ENCODE measurements around the gene NRXN3. TPM values are rescaled to one million over a fixed set of nuclear protein-coding genes. Genes with fewer than 3 reads are reported as not detected.

NRXN3 gene
- total and polyA plus RNA-seq, 4 donors = 1.4 to 8.3 (median 4.4) TPM

- DNase-seq = no peak
- no peak overlapping the region for H3K9ac ChIP-seq (ENCODE audit: insufficient read depth in 1 of 2, low read length in 2 of 2)
- ATAC-seq (ENCODE audit: insufficient read depth, low FRiP score) = no peak
- no peak overlapping the region for H3K4me3 ChIP-seq
- H3K36me3 ChIP-seq (ENCODE audit: control insufficient read depth in 4 of 4, insufficient read depth in 4 of 4, low read length in 4 of 4) = no peaks in the 10 kb centered on the region
- H3K27ac ChIP-seq (ENCODE audit: low read depth in 1 of 2, low read length in 1 of 2) = no peak overlapping the region
- H3K9me3 ChIP-seq (ENCODE audit: control insufficient read depth in 4 of 4, insufficient read depth in 3 of 4, low read length in 3 of 4) = no peaks in the 10 kb centered on the region
- no peak for TF ChIP-seq CTCF (IDR thresholded peaks at IDR 0.05; ENCODE audit: control extremely low read depth, extremely low read depth)
- WGBS, 2 donors = 88 to 92% methylated on average over 10 of the region's 10 CpGs
- H3K4me1 ChIP-seq (ENCODE audit: control insufficient read depth in 5 of 5, insufficient read depth in 5 of 5, low read length in 5 of 5) = peaks cover 0 to 5% (median 0%) of the 10 kb centered on the region in 5 donors
- no peaks in the 10 kb centered on the region for H3K27me3 ChIP-seq (ENCODE audit: control insufficient read depth in 3 of 3, insufficient read depth in 3 of 3, low read length in 2 of 3)
Observed at GRCh38 chr14:78238141-78238540, 68.0 kb downstream of the NRXN3 start.

GRCh38 chr14:78240567-78240966, 70.4 kb downstream of the NRXN3 start:
- H3K9me3 ChIP-seq (ENCODE audit: control insufficient read depth in 4 of 4, insufficient read depth in 3 of 4, low read length in 3 of 4) = no peaks in the 10 kb centered on the region
- no peaks in the 10 kb centered on the region for H3K27me3 ChIP-seq (ENCODE audit: control insufficient read depth in 3 of 3, insufficient read depth in 3 of 3, low read length in 2 of 3)
- no peak overlapping the region for H3K27ac ChIP-seq (ENCODE audit: low read depth in 1 of 2, low read length in 1 of 2)
- H3K9ac ChIP-seq (ENCODE audit: insufficient read depth in 1 of 2, low read length in 2 of 2) = no peak overlapping the region
- 54 to 62% methylated on average over 3 of the region's 3 CpGs for WGBS, 2 donors
- ATAC-seq (ENCODE audit: insufficient read depth, low FRiP score) (no peak), DNase-seq (no peak)
- no peak overlapping the region for H3K4me3 ChIP-seq
- TF ChIP-seq CTCF (IDR thresholded peaks at IDR 0.05; ENCODE audit: control extremely low read depth, extremely low read depth) = no peak
- peaks cover 0 to 5% (median 0%) of the 10 kb centered on the region in 5 donors for H3K4me1 ChIP-seq (ENCODE audit: control insufficient read depth in 5 of 5, insufficient read depth in 5 of 5, low read length in 5 of 5)
- H3K36me3 ChIP-seq (ENCODE audit: control insufficient read depth in 4 of 4, insufficient read depth in 4 of 4, low read length in 4 of 4) = no peaks in the 10 kb centered on the region

DNA sequence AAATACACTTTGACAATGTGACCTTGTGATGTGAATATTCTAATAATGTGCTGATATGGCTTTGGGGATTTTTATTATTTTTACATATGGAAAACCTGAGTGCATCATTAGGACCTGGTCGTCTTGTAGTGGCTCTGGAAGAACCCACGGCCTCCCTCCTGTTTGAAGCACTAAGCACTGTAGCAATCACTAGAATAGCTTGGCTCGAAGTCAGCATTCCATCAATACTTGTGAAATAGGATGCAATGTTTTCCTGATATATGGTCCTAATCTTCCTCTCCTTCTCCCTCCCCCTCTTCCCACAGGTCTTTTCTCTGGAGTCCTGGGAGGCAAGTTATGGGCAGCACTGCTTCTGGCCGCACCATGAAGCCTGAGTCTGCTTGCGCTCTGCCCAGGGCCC, 71.9 kb downstream of the NRXN3 start:
- no peaks in the 10 kb centered on the region for H3K9me3 ChIP-seq (ENCODE audit: control insufficient read depth in 4 of 4, insufficient read depth in 3 of 4, low read length in 3 of 4)
- no peaks in the 10 kb centered on the region for H3K27me3 ChIP-seq (ENCODE audit: control insufficient read depth in 3 of 3, insufficient read depth in 3 of 3, low read length in 2 of 3)
- no peak for TF ChIP-seq CTCF (IDR thresholded peaks at IDR 0.05; ENCODE audit: control extremely low read depth, extremely low read depth)
- DNase-seq (no peak), ATAC-seq (ENCODE audit: insufficient read depth, low FRiP score) (no peak)
- peaks cover 0 to 5% (median 0%) of the 10 kb centered on the region in 5 donors for H3K4me1 ChIP-seq (ENCODE audit: control insufficient read depth in 5 of 5, insufficient read depth in 5 of 5, low read length in 5 of 5)
- H3K36me3 ChIP-seq (ENCODE audit: control insufficient read depth in 4 of 4, insufficient read depth in 4 of 4, low read length in 4 of 4) = no peaks in the 10 kb centered on the region
- H3K4me3 ChIP-seq = no peak overlapping the region
- WGBS, 2 donors = 73 to 77% methylated on average over 5 of the region's 5 CpGs
- H3K27ac ChIP-seq (ENCODE audit: low read depth in 1 of 2, low read length in 1 of 2) = no peak overlapping the region
- H3K9ac ChIP-seq (ENCODE audit: insufficient read depth in 1 of 2, low read length in 2 of 2) = no peak overlapping the region

DNA sequence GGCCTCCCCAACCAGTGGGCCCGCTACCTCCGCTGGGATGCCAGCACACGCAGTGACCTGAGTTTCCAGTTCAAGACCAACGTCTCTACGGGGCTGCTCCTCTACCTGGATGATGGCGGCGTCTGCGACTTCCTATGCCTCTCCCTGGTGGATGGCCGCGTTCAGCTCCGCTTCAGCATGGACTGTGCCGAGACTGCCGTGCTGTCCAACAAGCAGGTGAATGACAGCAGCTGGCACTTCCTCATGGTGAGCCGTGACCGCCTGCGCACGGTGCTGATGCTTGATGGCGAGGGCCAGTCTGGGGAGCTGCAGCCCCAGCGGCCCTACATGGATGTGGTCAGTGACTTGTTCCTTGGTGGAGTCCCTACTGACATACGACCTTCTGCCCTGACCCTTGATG, 73.0 kb downstream of the NRXN3 start:
- ATAC-seq (ENCODE audit: insufficient read depth, low FRiP score) = no peak
- H3K36me3 ChIP-seq (ENCODE audit: control insufficient read depth in 4 of 4, insufficient read depth in 4 of 4, low read length in 4 of 4) = no peaks in the 10 kb centered on the region
- no peak for DNase-seq
- 93 to 94% methylated on average over 20 of the region's 20 CpGs for WGBS, 2 donors
- peaks cover 0 to 5% (median 0%) of the 10 kb centered on the region in 5 donors for H3K4me1 ChIP-seq (ENCODE audit: control insufficient read depth in 5 of 5, insufficient read depth in 5 of 5, low read length in 5 of 5)
- TF ChIP-seq CTCF (IDR thresholded peaks at IDR 0.05; ENCODE audit: control extremely low read depth, extremely low read depth) = no peak
- no peak overlapping the region for H3K9ac ChIP-seq (ENCODE audit: insufficient read depth in 1 of 2, low read length in 2 of 2)
- no peak overlapping the region for H3K27ac ChIP-seq (ENCODE audit: low read depth in 1 of 2, low read length in 1 of 2)
- no peaks in the 10 kb centered on the region for H3K9me3 ChIP-seq (ENCODE audit: control insufficient read depth in 4 of 4, insufficient read depth in 3 of 4, low read length in 3 of 4)
- H3K27me3 ChIP-seq (ENCODE audit: control insufficient read depth in 3 of 3, insufficient read depth in 3 of 3, low read length in 2 of 3) = no peaks in the 10 kb centered on the region
- no peak overlapping the region for H3K4me3 ChIP-seq

Measured in lung (tissue), 12 donors.